A673 (cell line): ENCODE data around the gene GPR150. TPM values are rescaled to one million over a fixed set of nuclear protein-coding genes. Genes with fewer than 3 reads are reported as not detected.

ENCODE experiments used
- BruUV-seq: library from RNA; stranded (reverse); fragments of 400-500 nt; replicated peaks from 2 replicates; lab custom pipeline; 2021; lab: Mats Ljungman, UMichigan
- CTCF ChIA-PET: fragments of 300-600 bp; sonication (Branson Sonifier 250); formaldehyde crosslinking; loops from one replicate; lab custom pipeline; 2022; ENCODE audit warnings: antibody characterized with exemption; lab: Charles Lee
- POLR2A ChIA-PET: fragments of 300-600 bp; sonication (Branson Sonifier 250); formaldehyde crosslinking; loops from one replicate; lab custom pipeline; 2022; ENCODE audit warnings: antibody characterized with exemption; ENCODE audit not compliant: low non-redundant PET; lab: Charles Lee
- DNase-seq: peaks from one replicate; pipeline ENCODE4 v3.0.0-alpha.2; 2015; ENCODE audit warnings: low spot score
- H3K27ac ChIP-seq: fragments of 200-600 bp; sonication (generic); 2 replicates; pipeline ENCODE4 v1.5.1; 2016; ENCODE audit warnings: mixed run types, low read depth, mild to moderate bottlenecking, mixed read lengths, antibody characterized with exemption, low read length; ENCODE audit not compliant: poor library complexity, severe bottlenecking
- H3K27me3 ChIP-seq: fragments of 200-600 bp; sonication (generic); replicated peaks from 2 replicates; pipeline ENCODE4 v1.6.1; 2017; ENCODE audit warnings: mixed run types, low read depth, mild to moderate bottlenecking, mixed read lengths, antibody characterized with exemption, low read length; ENCODE audit not compliant: insufficient read depth, poor library complexity
- H3K36me3 ChIP-seq: fragments of 200-600 bp; sonication (generic); 2 replicates; pipeline ENCODE4 v1.6.1; 2016; ENCODE audit warnings: mixed run types, mild to moderate bottlenecking, mixed read lengths, antibody characterized with exemption, low read length; ENCODE audit not compliant: insufficient read depth, poor library complexity, severe bottlenecking
- H3K4me1 ChIP-seq: fragments of 200-600 bp; sonication (generic); 2 replicates; pipeline ENCODE4 v1.6.1; 2017; ENCODE audit warnings: mixed run types, mild to moderate bottlenecking, mixed read lengths, antibody characterized with exemption, low read length; ENCODE audit not compliant: insufficient read depth, poor library complexity, severe bottlenecking
- H3K4me3 ChIP-seq: fragments of 200-600 bp; sonication (generic); 2 replicates; pipeline ENCODE4 v1.5.1; 2016; ENCODE audit warnings: low read depth, mixed run types, mild to moderate bottlenecking, mixed read lengths, low read length; ENCODE audit not compliant: poor library complexity, severe bottlenecking
- H3K9me3 ChIP-seq: fragments of 200-600 bp; sonication (generic); 2 replicates; pipeline ENCODE4 v1.6.1; 2016; ENCODE audit warnings: mixed run types, low read depth, mild to moderate bottlenecking, mixed read lengths, antibody characterized with exemption, low read length; ENCODE audit not compliant: poor library complexity, severe bottlenecking
- CTCF ChIP-seq: fragments of 300-800, 200-600 bp; sonication (generic); conservative IDR thresholded peaks from 2 replicates; pipeline ENCODE4 v1.5.1; 2017; ENCODE audit warnings: low read depth, mild to moderate bottlenecking, antibody characterized with exemption, low read length, moderate library complexity, mixed read lengths
- EZH2 ChIP-seq: fragments of 200-600 bp; sonication (generic); IDR thresholded peaks from 2 replicates; pipeline ENCODE4 v1.6.1; 2017; ENCODE audit warnings: borderline replicate concordance, low read depth, mild to moderate bottlenecking, mixed read lengths, antibody characterized with exemption, low read length; ENCODE audit not compliant: poor library complexity, severe bottlenecking
- intact Hi-C: fragments of 100-400 bp; cut with micrococcal nuclease; formaldehyde crosslinking; loops from one replicate; pipeline ENCODE4 v1.10.0; 2022; ENCODE audit not compliant: unreplicated experiment
- total RNA-seq: library from RNA; stranded (reverse); gene quantifications from 2 replicates; pipeline ENCODE4 v1.2.3, GENCODE V29; 2021

Gene GPR150
- total RNA-seq, 1 experiment from 2014 or later, result 0.13 TPM

GRCh38 chr5:95660060-95660459, 40.2 kb downstream of the GPR150 start:
- TF ChIP-seq CTCF (no peak), EZH2 (no peak)
- Histone ChIP-seq H3K27me3 (no peaks in the 10 kb centered on the region), H3K27ac (no peak overlapping the region), H3K4me3 (no peak overlapping the region), H3K36me3 (no peaks in the 10 kb centered on the region), H3K4me1 (no peaks in the 10 kb centered on the region), H3K9me3 (no peaks in the 10 kb centered on the region)
- no peak for DNase-seq
- ChIA-PET CTCF (no interaction called here), POLR2A (no interaction called here)
- intact Hi-C loops, result loop anchor here (5.0 kb wide), 1 partner anchor 187 kb away; no protein-coding TSS in a partner anchor
- no TSS peak for BruUV-seq

GRCh38 chr5:95662946-95663345, 43.1 kb downstream of the GPR150 start:
- ChIA-PET CTCF (no interaction called here), POLR2A (no interaction called here)
- H3K4me3 ChIP-seq, result no peak overlapping the region
- H3K9me3 ChIP-seq, result no peaks in the 10 kb centered on the region
- H3K27me3 ChIP-seq, result no peaks in the 10 kb centered on the region
- H3K36me3 ChIP-seq, result no peaks in the 10 kb centered on the region
- TF ChIP-seq CTCF, result no peak
- no peak for TF ChIP-seq EZH2
- no peak overlapping the region for H3K27ac ChIP-seq
- intact Hi-C loops, result loop anchor here (5.0 kb wide), 1 partner anchor 184 kb away; no protein-coding TSS in a partner anchor
- no peak for DNase-seq
- BruUV-seq, result no TSS peak
- no peaks in the 10 kb centered on the region for H3K4me1 ChIP-seq

- peak; percentile 38 for DNase-seq
- peak; percentile 86 for TF ChIP-seq CTCF
- no peak for TF ChIP-seq EZH2
- H3K9me3 ChIP-seq, result no peaks in the 10 kb centered on the region
- intact Hi-C loops, result loop anchor here (5.0 kb wide), 1 partner anchor 183 kb away; no protein-coding TSS in a partner anchor
- ChIA-PET CTCF (interaction anchor here (0.6 to 1.0 kb wide), 3 partner anchors 15 to 117 kb away, joined by 3 to 4 read pairs (median 3); partner anchors contain the start of gene RFESD), POLR2A (no interaction called here)
- no peaks in the 10 kb centered on the region for H3K27me3 ChIP-seq
- H3K36me3 ChIP-seq, result no peaks in the 10 kb centered on the region
- no peak overlapping the region for H3K27ac ChIP-seq
- no TSS peak for BruUV-seq
- H3K4me3 ChIP-seq, result no peak overlapping the region
- no peaks in the 10 kb centered on the region for H3K4me1 ChIP-seq
Measured at GRCh38 chr5:95664204-95664786, 44.4 kb downstream of the GPR150 start.
